Peyer's patch (tissue), 4 donors: ENCODE measurements around the gene NDUFV3. TPM values are rescaled to one million over a fixed set of nuclear protein-coding genes. Genes with fewer than 3 reads are reported as not detected.
"Not testable (repeated sequence)": the region's sequence is repeated elsewhere in the genome, so short reads cannot be mapped to it uniquely, and the experiment has no call there.

ENCODE experiments used
- DNase-seq, 3 donors: peaks; one replicate each; pipeline ENCODE4 v3.0.0-alpha.2; 2017 to 2019
- H3K27ac ChIP-seq, 4 donors: fragments of 200-600 bp; sonication (generic); one replicate each; pipeline ENCODE4 v1.5.1; 2016 to 2019
- H3K27me3 ChIP-seq, 2 donors: fragments of 200-600 bp; sonication (generic); one replicate each; pipeline ENCODE4 v1.5.1; 2019
- H3K36me3 ChIP-seq, 3 donors: fragments of 200-600 bp; sonication (generic); one replicate each; pipeline ENCODE4 v1.5.1; 2016 to 2019
- H3K4me1 ChIP-seq, 4 donors: fragments of 200-600 bp; sonication (generic); one replicate each; pipeline ENCODE4 v1.5.1; 2016 to 2019
- H3K4me3 ChIP-seq, 4 donors: fragments of 200-600 bp; sonication (generic); 1 replicate in 3 of 4; 2 replicates in 1 of 4; pipeline ENCODE4 v1.5.1; 2016 to 2019; ENCODE audit warnings: mild to moderate bottlenecking in 1 of 4
- H3K9me3 ChIP-seq, 4 donors: fragments of 200-600 bp; sonication (generic); one replicate each; pipeline ENCODE4 v1.5.1; 2016 to 2019; ENCODE audit warnings: mild to moderate bottlenecking in 1 of 4
- CTCF ChIP-seq, 6 experiments: fragments of 450-650 bp in 4 of 6; fragments of 200-600 bp in 2 of 6; sonication (generic) in 1 of 6; IDR thresholded peaks; one replicate each; pipeline ENCODE4 v1.5.1; 2017 to 2019; ENCODE audit warnings: antibody characterized with exemption in 6 of 6, mild to moderate bottlenecking in 3 of 6, moderate library complexity in 1 of 6
- POLR2A ChIP-seq, 2 donors: fragments of 450-650 bp; IDR thresholded peaks; one replicate each; pipeline ENCODE4 v1.5.1; 2017; ENCODE audit warnings: antibody characterized with exemption in 2 of 2, mild to moderate bottlenecking in 2 of 2, moderate library complexity in 2 of 2
- total RNA-seq, 4 donors: library from RNA; depleted of rRNA; stranded (reverse); fragments of >200 nt; gene quantifications; one replicate each; pipeline ENCODE4 v1.1.0, GENCODE V29; 2016

Gene NDUFV3
- total RNA-seq, 4 donors from 2014 or later: 32.9 to 73.4 (median 54.9) TPM

- peak overlapping the region in 2 of 4 donors; percentile 17 to 69 for H3K27ac ChIP-seq
- H3K27me3 ChIP-seq: no peaks in the 10 kb centered on the region
- no peak for TF ChIP-seq POLR2A (IDR thresholded peaks at IDR 0.05)
- no peak for TF ChIP-seq CTCF (IDR thresholded peaks at IDR 0.05)
- H3K4me3 ChIP-seq: no peak overlapping the region
- H3K36me3 ChIP-seq: no peaks in the 10 kb centered on the region
- peak in 2 of 3 donors; percentile 19 to 69 for DNase-seq
- H3K4me1 ChIP-seq: no peaks in the 10 kb centered on the region
- H3K9me3 ChIP-seq: no peaks in the 10 kb centered on the region
These were observed 46.7 kb downstream of the NDUFV3 start for GRCh38 chr21:42939582-42940413.

- H3K9me3 ChIP-seq: no peaks in the 10 kb centered on the region
- H3K4me1 ChIP-seq: no peaks in the 10 kb centered on the region
- no peak for TF ChIP-seq POLR2A (IDR thresholded peaks at IDR 0.05)
- no peak for TF ChIP-seq CTCF (IDR thresholded peaks at IDR 0.05)
- H3K36me3 ChIP-seq: no peaks in the 10 kb centered on the region
- H3K27ac ChIP-seq: no peak overlapping the region
- peak in 1 of 3 donors; percentile 18 for DNase-seq
- H3K27me3 ChIP-seq: no peaks in the 10 kb centered on the region
- no peak overlapping the region for H3K4me3 ChIP-seq
These were observed 48.6 kb downstream of the NDUFV3 start for GRCh38 chr21:42941696-42942085.

GRCh38 chr21:42942244-42942643 is 49.1 kb downstream of the NDUFV3 start:
- H3K36me3 ChIP-seq: no peaks in the 10 kb centered on the region
- DNase-seq: peak in 1 of 3 donors; percentile 10
- H3K27me3 ChIP-seq: no peaks in the 10 kb centered on the region
- H3K4me3 ChIP-seq: no peak overlapping the region
- TF ChIP-seq POLR2A (IDR thresholded peaks at IDR 0.05): no peak
- TF ChIP-seq CTCF (IDR thresholded peaks at IDR 0.05): no peak
- no peak overlapping the region for H3K27ac ChIP-seq
- no peaks in the 10 kb centered on the region for H3K9me3 ChIP-seq
- H3K4me1 ChIP-seq: no peaks in the 10 kb centered on the region

- not testable (repeated sequence) for H3K36me3 ChIP-seq, H3K4me3 ChIP-seq, H3K27ac ChIP-seq, H3K4me1 ChIP-seq, H3K27me3 ChIP-seq, DNase-seq, H3K9me3 ChIP-seq
These were observed 56.1 kb downstream of the NDUFV3 start for GRCh38 chr21:42949094-42949755.

GRCh38 chr21:42951193-42951592 is 58.1 kb downstream of the NDUFV3 start:
- not testable (repeated sequence) for DNase-seq, H3K4me1 ChIP-seq

GRCh38 chr21:42956824-42957630 is 63.9 kb downstream of the NDUFV3 start:
- TF ChIP-seq CTCF (IDR thresholded peaks at IDR 0.05) (no peak), POLR2A (IDR thresholded peaks at IDR 0.05) (no peak)
- Histone ChIP-seq H3K9me3 (no peaks in the 10 kb centered on the region), H3K27me3 (no peaks in the 10 kb centered on the region), H3K27ac (no peak overlapping the region), H3K36me3 (no peaks in the 10 kb centered on the region), H3K4me1 (no peaks in the 10 kb centered on the region), H3K4me3 (no peak overlapping the region)
- DNase-seq: peak in 1 of 3 donors; percentile 22

More at GRCh38 chr21:42951193-42951592, 58.1 kb downstream of the NDUFV3 start:
- H3K4me3 ChIP-seq, H3K9me3 ChIP-seq, H3K27me3 ChIP-seq, H3K36me3 ChIP-seq, H3K27ac ChIP-seq: not testable (repeated sequence)

GRCh38 chr21:42958122-42958521 is 65.0 kb downstream of the NDUFV3 start:
- not testable (repeated sequence) for H3K4me1 ChIP-seq, H3K36me3 ChIP-seq, H3K4me3 ChIP-seq, H3K27me3 ChIP-seq, H3K27ac ChIP-seq, H3K9me3 ChIP-seq, DNase-seq
